ENCODE measurements around the gene SAMD13.

Gene SAMD13

GRCh38 chr1:84365225-84366221, 64.0 kb downstream of the SAMD13 start:
- H3K27me3 ChIP-seq = no peaks in the 10 kb centered on the region
- no peaks in the 10 kb centered on the region for H3K4me1 ChIP-seq (ENCODE audit: control insufficient read depth in 1 of 2, insufficient read depth in 1 of 2, low read depth in 1 of 2, low read length in 1 of 2)
- H3K27ac ChIP-seq = no peak overlapping the region
- no peaks in the 10 kb centered on the region for H3K36me3 ChIP-seq
- TF ChIP-seq, protein P1, sequence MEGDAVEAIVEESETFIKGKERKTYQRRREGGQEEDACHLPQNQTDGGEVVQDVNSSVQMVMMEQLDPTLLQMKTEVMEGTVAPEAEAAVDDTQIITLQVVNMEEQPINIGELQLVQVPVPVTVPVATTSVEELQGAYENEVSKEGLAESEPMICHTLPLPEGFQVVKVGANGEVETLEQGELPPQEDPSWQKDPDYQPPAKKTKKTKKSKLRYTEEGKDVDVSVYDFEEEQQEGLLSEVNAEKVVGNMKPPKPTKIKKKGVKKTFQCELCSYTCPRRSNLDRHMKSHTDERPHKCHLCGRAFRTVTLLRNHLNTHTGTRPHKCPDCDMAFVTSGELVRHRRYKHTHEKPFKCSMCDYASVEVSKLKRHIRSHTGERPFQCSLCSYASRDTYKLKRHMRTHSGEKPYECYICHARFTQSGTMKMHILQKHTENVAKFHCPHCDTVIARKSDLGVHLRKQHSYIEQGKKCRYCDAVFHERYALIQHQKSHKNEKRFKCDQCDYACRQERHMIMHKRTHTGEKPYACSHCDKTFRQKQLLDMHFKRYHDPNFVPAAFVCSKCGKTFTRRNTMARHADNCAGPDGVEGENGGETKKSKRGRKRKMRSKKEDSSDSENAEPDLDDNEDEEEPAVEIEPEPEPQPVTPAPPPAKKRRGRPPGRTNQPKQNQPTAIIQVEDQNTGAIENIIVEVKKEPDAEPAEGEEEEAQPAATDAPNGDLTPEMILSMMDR (IDR thresholded peaks at IDR 0.05) = no peak
- no peaks in the 10 kb centered on the region for H3K9me3 ChIP-seq
- H3K4me3 ChIP-seq (ENCODE audit: low read depth in 1 of 2, low read length in 1 of 2) = no peak overlapping the region

DNA sequence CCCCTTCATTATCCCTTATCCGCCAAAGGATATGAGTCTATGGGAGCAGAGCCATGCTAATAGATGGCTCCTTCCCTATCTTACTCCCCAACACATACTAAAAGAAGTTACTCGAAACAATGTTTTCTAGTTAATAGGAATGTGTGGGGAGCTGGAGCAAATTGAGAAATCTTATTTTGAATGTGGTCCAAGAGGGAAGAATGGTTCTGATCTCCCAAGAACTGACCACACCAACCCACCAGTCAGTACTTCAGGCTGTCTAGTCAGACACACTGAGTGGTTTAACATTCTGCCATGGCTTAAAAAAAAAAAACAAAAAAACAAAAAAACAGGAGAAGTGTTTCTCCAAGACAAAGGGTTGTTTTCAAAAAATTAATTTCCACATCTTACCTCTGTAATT, 65.3 kb downstream of the SAMD13 start:
- H3K27ac ChIP-seq = no peak overlapping the region

GRCh38 chr1:84367219-84367618, 65.7 kb downstream of the SAMD13 start:
- Histone ChIP-seq H3K27me3 (no peaks in the 10 kb centered on the region), H3K4me1 (ENCODE audit: control insufficient read depth in 1 of 2, insufficient read depth in 1 of 2, low read depth in 1 of 2, low read length in 1 of 2) (no peaks in the 10 kb centered on the region), H3K36me3 (no peaks in the 10 kb centered on the region), H3K27ac (no peak overlapping the region), H3K9me3 (no peaks in the 10 kb centered on the region), H3K4me3 (ENCODE audit: low read depth in 1 of 2, low read length in 1 of 2) (no peak overlapping the region)
- TF ChIP-seq, protein P1 (IDR thresholded peaks at IDR 0.05) = no peak

More for the DNA sequence above, 65.3 kb downstream of the SAMD13 start:
- no peaks in the 10 kb centered on the region for H3K36me3 ChIP-seq
- no peak overlapping the region for H3K4me3 ChIP-seq (ENCODE audit: low read depth in 1 of 2, low read length in 1 of 2)
- no peaks in the 10 kb centered on the region for H3K9me3 ChIP-seq
- no peaks in the 10 kb centered on the region for H3K27me3 ChIP-seq
- H3K4me1 ChIP-seq (ENCODE audit: control insufficient read depth in 1 of 2, insufficient read depth in 1 of 2, low read depth in 1 of 2, low read length in 1 of 2) = no peaks in the 10 kb centered on the region
- TF ChIP-seq, protein P1 (IDR thresholded peaks at IDR 0.05) = no peak

- no peaks in the 10 kb centered on the region for H3K4me1 ChIP-seq (ENCODE audit: control insufficient read depth in 1 of 2, insufficient read depth in 1 of 2, low read depth in 1 of 2, low read length in 1 of 2)
- H3K27me3 ChIP-seq = no peaks in the 10 kb centered on the region
- no peaks in the 10 kb centered on the region for H3K9me3 ChIP-seq
- H3K36me3 ChIP-seq = no peaks in the 10 kb centered on the region
- TF ChIP-seq, protein P1 (IDR thresholded peaks at IDR 0.05) = no peak
- no peak overlapping the region for H3K27ac ChIP-seq
- no peak overlapping the region for H3K4me3 ChIP-seq (ENCODE audit: low read depth in 1 of 2, low read length in 1 of 2)
Observed at GRCh38 chr1:84368441-84368840, 66.9 kb downstream of the SAMD13 start.

GRCh38 chr1:84370266-84370665, 68.8 kb downstream of the SAMD13 start:
- Histone ChIP-seq H3K27ac (no peak overlapping the region), H3K4me3 (ENCODE audit: low read depth in 1 of 2, low read length in 1 of 2) (no peak overlapping the region), H3K9me3 (no peaks in the 10 kb centered on the region), H3K4me1 (ENCODE audit: control insufficient read depth in 1 of 2, insufficient read depth in 1 of 2, low read depth in 1 of 2, low read length in 1 of 2) (no peaks in the 10 kb centered on the region), H3K27me3 (no peaks in the 10 kb centered on the region), H3K36me3 (no peaks in the 10 kb centered on the region)
- TF ChIP-seq, protein P1 (IDR thresholded peaks at IDR 0.05) = no peak
